Adrenal gland (tissue), 5 donors: ENCODE results near the gene BNIP3.
"Not testable (repeated sequence)": the region's sequence is repeated elsewhere in the genome, so short reads cannot be mapped to it uniquely, and the experiment has no call there.

ENCODE experiments used
- CTCF ChIP-seq, 6 experiments: fragments of 450-650 bp in 4 of 6; fragments of 200-600 bp in 2 of 6; sonication (generic) in 1 of 6; IDR thresholded peaks; 1 replicate in 5 of 6; 2 replicates in 1 of 6; pipeline versions ENCODE4 v1.5.1 to v1.8.0; 2016 to 2021; ENCODE audit warnings: antibody characterized with exemption in 6 of 6, mild to moderate bottlenecking in 2 of 6, moderate library complexity in 1 of 6
- POLR2A ChIP-seq, 2 donors: fragments of 450-650 bp; IDR thresholded peaks; one replicate each; pipeline ENCODE4 v1.6.1; 2017; ENCODE audit warnings: antibody characterized with exemption in 2 of 2, mild to moderate bottlenecking in 2 of 2, moderate library complexity in 1 of 2
- donor health status: DM: no; HTN: no; CAD: no.

DNA sequence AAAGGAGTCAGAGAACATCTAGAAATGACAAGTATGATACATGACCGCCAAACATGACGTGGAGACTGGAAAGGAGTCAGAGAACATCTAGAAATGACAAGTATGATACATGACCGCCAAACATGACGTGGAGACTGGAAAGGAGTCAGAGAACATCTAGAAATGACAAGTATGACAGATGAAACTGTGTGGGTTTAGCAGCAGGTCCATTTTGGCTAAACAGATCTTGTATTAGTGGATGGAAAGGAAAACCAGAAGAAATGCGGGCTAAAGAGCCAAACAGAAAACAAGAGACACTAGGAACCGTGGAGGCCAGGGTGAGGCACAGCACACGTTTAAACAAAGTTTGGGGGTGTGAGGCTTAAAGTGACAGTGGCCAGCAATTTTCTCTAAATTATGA is 31.8 kb downstream of the BNIP3 start:
- not testable (repeated sequence) for TF ChIP-seq POLR2A, CTCF (IDR thresholded peaks at IDR 0.05)
